Measurements from ENCODE around the gene NUDC. TPM values are rescaled to one million over a fixed set of nuclear protein-coding genes. Genes with fewer than 3 reads are reported as not detected.

NUDC gene
- total and polyA plus RNA-seq, 10 of the 15 experiments (the other 5 are each of a cell fraction or from before 2014, with no cell fraction given), result 5.5 to 227 (median 67.4) TPM

- no TSS peak for BruUV-seq (replicated peaks)
- no peak overlapping the region for H3K9ac ChIP-seq (ENCODE audit: control insufficient read depth, insufficient read depth, low read length)
- ChIA-PET SMC1A (ENCODE audit: uncharacterized antibody, unreplicated experiment) (no interaction called here), RAD21 (ENCODE audit: unreplicated experiment) (no interaction called here), CTCF (no interaction called here), POLR2A (no interaction called here)
- TF ChIP-seq JUND (IDR thresholded peaks at IDR 0.05; ENCODE audit: low read depth, low read length), result no peak
- TF ChIP-seq MTA2 (IDR thresholded peaks at IDR 0.05; ENCODE audit: low read depth), result no peak
- TF ChIP-seq CHD4 (IDR thresholded peaks at IDR 0.05), result no peak
- no peak for TF ChIP-seq ZNF207 (IDR thresholded peaks at IDR 0.05; ENCODE audit: borderline replicate concordance)
- no peak for TF ChIP-seq GABPA (IDR thresholded peaks at IDR 0.05; ENCODE audit: low read depth)
- TF ChIP-seq PRDM15 (CRISPR knock-in tag; IDR thresholded peaks at IDR 0.05), result no peak
- no peak for TF ChIP-seq CHD1 (IDR thresholded peaks at IDR 0.05; ENCODE audit: low read depth, low read length)
- TF ChIP-seq MAX (IDR thresholded peaks at IDR 0.05; ENCODE audit: low read depth, low read length), result no peak
- TF ChIP-seq LARP7 (IDR thresholded peaks at IDR 0.05), result no peak
- TF ChIP-seq ZNF217 (IDR thresholded peaks at IDR 0.05), result no peak
- TF ChIP-seq RAD21 (IDR thresholded peaks at IDR 0.05; ENCODE audit: insufficient read depth, low read depth, low read length), result no peak
- TF ChIP-seq HDGF (IDR thresholded peaks at IDR 0.05), result no peak
- TF ChIP-seq PBX3 (IDR thresholded peaks at IDR 0.05; ENCODE audit: insufficient replicate concordance, low read depth, low read length), result no peak
- no peak for TF ChIP-seq MEF2A (IDR thresholded peaks at IDR 0.05; ENCODE audit: insufficient read depth, low read depth, low read length)
- no peak for TF ChIP-seq E2F8 (IDR thresholded peaks at IDR 0.05; ENCODE audit: low read depth, partially characterized antibody)
- no peak for TF ChIP-seq TCF12 (IDR thresholded peaks at IDR 0.05; ENCODE audit: low read depth, low read length)
- in situ Hi-C loops (cut with MboI), result no loop called here
- H4K20me1 ChIP-seq (ENCODE audit: control insufficient read depth, insufficient read depth), result no peaks in the 10 kb centered on the region
- H3K4me3 ChIP-seq, result no peak overlapping the region
- H3K27ac ChIP-seq (ENCODE audit: control insufficient read depth, insufficient read depth), result no peak overlapping the region
- no peaks in the 10 kb centered on the region for H3K4me1 ChIP-seq (ENCODE audit: control insufficient read depth, insufficient read depth, low read length)
- intact Hi-C loops (cut with micrococcal nuclease; ENCODE audit: unreplicated experiment), result no loop called here
- DNase-seq (ENCODE audit: low read depth, low spot score) (no peak), ATAC-seq (no peak), FAIRE-seq (no peak)
- WGBS (ENCODE audit: insufficient coverage, insufficient replicate concordance, low lambda C conversion rate, missing lambda C conversion rate), result 30% methylated on average over 13 of the region's 13 CpGs
- no peaks in the 10 kb centered on the region for H3K79me2 ChIP-seq (ENCODE audit: control insufficient read depth, insufficient read depth, low read length)
- H3K27me3 ChIP-seq (replicated peaks in 1 of 2; ENCODE audit: control insufficient read depth in 2 of 2, insufficient read depth in 2 of 2, low read length in 1 of 2), result peaks cover 6 to 7% of the 10 kb centered on the region in 2 experiments
- no peaks in the 10 kb centered on the region for H3K36me3 ChIP-seq (ENCODE audit: control insufficient read depth in 2 of 2, insufficient read depth in 2 of 2, low read length in 1 of 2)
- no peak overlapping the region for H3K4me2 ChIP-seq (ENCODE audit: control insufficient read depth, insufficient read depth)
- peak overlapping the region; percentile 61; the same call in 1 of the 2 replicates for H2AFZ ChIP-seq (ENCODE audit: control insufficient read depth, low read depth, low read length)
- no peaks in the 10 kb centered on the region; the same call in 2 of the 3 replicates for H3K9me3 ChIP-seq (replicated peaks; ENCODE audit: control insufficient read depth, insufficient read depth, low read length)
Measured at GRCh38 chr1:26959270-26959669, 37.7 kb downstream of the NUDC start.

Measured in GM12878 (cell line).